Peyer's patch (tissue), 4 donors: Measurements from ENCODE around the gene NUBP1. TPM values are rescaled to one million over a fixed set of nuclear protein-coding genes. Genes with fewer than 3 reads are reported as not detected.
"Not testable (repeated sequence)": the region's sequence is repeated elsewhere in the genome, so short reads cannot be mapped to it uniquely, and the experiment has no call there.

Experiments used
- DNase-seq, 3 donors: peaks; one replicate each; pipeline ENCODE4 v3.0.0-alpha.2; 2017 to 2019
- H3K27ac ChIP-seq, 4 donors: fragments of 200-600 bp; sonication (generic); one replicate each; pipeline ENCODE4 v1.5.1; 2016 to 2019
- H3K27me3 ChIP-seq, 2 donors: fragments of 200-600 bp; sonication (generic); one replicate each; pipeline ENCODE4 v1.5.1; 2019
- H3K36me3 ChIP-seq, 3 donors: fragments of 200-600 bp; sonication (generic); one replicate each; pipeline ENCODE4 v1.5.1; 2016 to 2019
- H3K4me1 ChIP-seq, 4 donors: fragments of 200-600 bp; sonication (generic); one replicate each; pipeline ENCODE4 v1.5.1; 2016 to 2019
- H3K4me3 ChIP-seq, 4 donors: fragments of 200-600 bp; sonication (generic); 1 replicate in 3 of 4; 2 replicates in 1 of 4; pipeline ENCODE4 v1.5.1; 2016 to 2019; ENCODE audit warnings: mild to moderate bottlenecking in 1 of 4
- H3K9me3 ChIP-seq, 4 donors: fragments of 200-600 bp; sonication (generic); one replicate each; pipeline ENCODE4 v1.5.1; 2016 to 2019; ENCODE audit warnings: mild to moderate bottlenecking in 1 of 4
- CTCF ChIP-seq, 6 experiments: fragments of 450-650 bp in 4 of 6; fragments of 200-600 bp in 2 of 6; sonication (generic) in 1 of 6; IDR thresholded peaks; one replicate each; pipeline ENCODE4 v1.5.1; 2017 to 2019; ENCODE audit warnings: antibody characterized with exemption in 6 of 6, mild to moderate bottlenecking in 3 of 6, moderate library complexity in 1 of 6
- POLR2A ChIP-seq, 2 donors: fragments of 450-650 bp; IDR thresholded peaks; one replicate each; pipeline ENCODE4 v1.5.1; 2017; ENCODE audit warnings: antibody characterized with exemption in 2 of 2, mild to moderate bottlenecking in 2 of 2, moderate library complexity in 2 of 2
- total RNA-seq, 4 donors: library from RNA; depleted of rRNA; stranded (reverse); fragments of >200 nt; gene quantifications; one replicate each; pipeline ENCODE4 v1.1.0, GENCODE V29; 2016

NUBP1 gene
- total RNA-seq, 4 donors from 2014 or later: 18.9 to 31.4 (median 23.9) TPM

GRCh38 chr16:10770907-10771306 lies 27.3 kb downstream of the NUBP1 start:
- Histone ChIP-seq H3K27me3 (no peaks in the 10 kb centered on the region), H3K9me3 (no peaks in the 10 kb centered on the region), H3K36me3 (peaks cover 0 to 16% (median 0%) of the 10 kb centered on the region in 3 donors), H3K4me3 (no peak overlapping the region), H3K27ac (no peak overlapping the region), H3K4me1 (peaks cover 0 to under 1% (median 0%) of the 10 kb centered on the region in 4 donors)
- DNase-seq: no peak
- TF ChIP-seq CTCF (IDR thresholded peaks at IDR 0.05) (no peak), POLR2A (IDR thresholded peaks at IDR 0.05) (no peak)

- DNase-seq: no peak
- TF ChIP-seq CTCF (IDR thresholded peaks at IDR 0.05) (no peak), POLR2A (IDR thresholded peaks at IDR 0.05) (no peak)
Observed at GRCh38 chr16:10776280-10776679, 32.6 kb downstream of the NUBP1 start.

DNA sequence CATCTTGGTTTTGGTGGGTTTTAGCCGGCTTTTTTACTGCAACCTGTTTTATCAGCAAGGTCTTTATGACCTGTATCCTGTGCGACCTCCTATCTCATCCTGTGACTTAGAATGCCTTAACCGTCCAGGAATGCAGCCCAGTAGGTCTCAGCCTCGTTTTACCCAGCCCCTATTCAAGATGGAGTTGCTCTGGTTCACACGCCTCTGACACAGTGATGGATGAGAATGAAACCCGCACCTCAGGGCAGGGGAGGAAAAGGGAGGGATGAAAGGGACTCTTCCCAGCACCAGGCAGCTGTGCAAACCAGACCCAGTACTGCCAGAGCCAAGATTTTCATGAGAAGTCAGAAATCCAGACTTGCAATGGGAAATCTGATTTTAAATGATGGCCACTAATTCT lies 33.3 kb downstream of the NUBP1 start:
- not testable (repeated sequence) for H3K4me1 ChIP-seq, DNase-seq, H3K36me3 ChIP-seq, H3K4me3 ChIP-seq, H3K27ac ChIP-seq, H3K9me3 ChIP-seq, H3K27me3 ChIP-seq

More at GRCh38 chr16:10776280-10776679, 32.6 kb downstream of the NUBP1 start:
- no peak overlapping the region for H3K4me3 ChIP-seq
- no peaks in the 10 kb centered on the region for H3K9me3 ChIP-seq
- H3K36me3 ChIP-seq: no peaks in the 10 kb centered on the region
- no peaks in the 10 kb centered on the region for H3K27me3 ChIP-seq
- H3K4me1 ChIP-seq: no peaks in the 10 kb centered on the region
- H3K27ac ChIP-seq: no peak overlapping the region

- no peak overlapping the region for H3K27ac ChIP-seq
- TF ChIP-seq POLR2A (IDR thresholded peaks at IDR 0.05) (no peak), CTCF (IDR thresholded peaks at IDR 0.05) (no peak)
- no peaks in the 10 kb centered on the region for H3K27me3 ChIP-seq
- H3K9me3 ChIP-seq: no peaks in the 10 kb centered on the region
- DNase-seq: no peak
- H3K4me1 ChIP-seq: no peaks in the 10 kb centered on the region
- H3K4me3 ChIP-seq: no peak overlapping the region
- H3K36me3 ChIP-seq: no peaks in the 10 kb centered on the region
Observed at GRCh38 chr16:10777356-10777755, 33.7 kb downstream of the NUBP1 start.

- H3K4me3 ChIP-seq, H3K4me1 ChIP-seq, H3K27ac ChIP-seq, H3K27me3 ChIP-seq, H3K36me3 ChIP-seq, H3K9me3 ChIP-seq, DNase-seq: not testable (repeated sequence)
Observed at GRCh38 chr16:10779908-10780307, 36.3 kb downstream of the NUBP1 start.

GRCh38 chr16:10780628-10781027 lies 37.0 kb downstream of the NUBP1 start:
- TF ChIP-seq CTCF (IDR thresholded peaks at IDR 0.05) (no peak), POLR2A (IDR thresholded peaks at IDR 0.05) (no peak)
- DNase-seq: no peak

GRCh38 chr16:10782628-10783027 lies 39.0 kb downstream of the NUBP1 start:
- no peaks in the 10 kb centered on the region for H3K36me3 ChIP-seq
- H3K27ac ChIP-seq: no peak overlapping the region
- H3K9me3 ChIP-seq: no peaks in the 10 kb centered on the region
- no peaks in the 10 kb centered on the region for H3K4me1 ChIP-seq
- TF ChIP-seq POLR2A (IDR thresholded peaks at IDR 0.05): no peak
- no peak for TF ChIP-seq CTCF (IDR thresholded peaks at IDR 0.05)
- DNase-seq: no peak
- no peaks in the 10 kb centered on the region for H3K27me3 ChIP-seq
- H3K4me3 ChIP-seq: no peak overlapping the region

More at GRCh38 chr16:10780628-10781027, 37.0 kb downstream of the NUBP1 start:
- Histone ChIP-seq H3K36me3 (no peaks in the 10 kb centered on the region), H3K27me3 (no peaks in the 10 kb centered on the region), H3K4me3 (no peak overlapping the region), H3K9me3 (no peaks in the 10 kb centered on the region), H3K4me1 (no peaks in the 10 kb centered on the region), H3K27ac (no peak overlapping the region)
